HG03060 (cell line): ENCODE results near the gene CPNE8.

Source experiments
- ATAC-seq: cut with Tn5 transposase; IDR thresholded peaks from one replicate; pipeline ENCODE4 v1.9.1; 2021; ENCODE audit warnings: low read depth, moderate number of reproducible peaks; ENCODE audit not compliant: unreplicated experiment

CPNE8 gene

GRCh38 chr12:38838056-38838850, 67.1 kb downstream of the CPNE8 start:
- ATAC-seq: no peak

- ATAC-seq: no peak
Measured at GRCh38 chr12:38831715-38832114, 73.7 kb downstream of the CPNE8 start.

- ATAC-seq: no peak
Measured at GRCh38 chr12:38825006-38825405, 80.4 kb downstream of the CPNE8 start.

GRCh38 chr12:38823738-38824137, 81.7 kb downstream of the CPNE8 start:
- no peak for ATAC-seq

- no peak for ATAC-seq
Measured at GRCh38 chr12:38823314-38823713, 82.1 kb downstream of the CPNE8 start.

GRCh38 chr12:38817942-38818341, 87.4 kb downstream of the CPNE8 start:
- ATAC-seq: no peak

GRCh38 chr12:38813923-38814322, 91.5 kb downstream of the CPNE8 start:
- ATAC-seq: no peak

- no peak for ATAC-seq
Measured at GRCh38 chr12:38811814-38812356, 93.5 kb downstream of the CPNE8 start.

- ATAC-seq: no peak
Measured at GRCh38 chr12:38809832-38810231, 95.6 kb downstream of the CPNE8 start.

- no peak for ATAC-seq
Measured at GRCh38 chr12:38788106-38788505, 117.3 kb downstream of the CPNE8 start.

- ATAC-seq: no peak
Measured at GRCh38 chr12:38785381-38785780, 120.0 kb downstream of the CPNE8 start.

GRCh38 chr12:38783304-38783703, 122.1 kb downstream of the CPNE8 start:
- ATAC-seq: no peak

GRCh38 chr12:38782359-38782758, 123.0 kb downstream of the CPNE8 start:
- ATAC-seq: no peak

- no peak for ATAC-seq
Measured at GRCh38 chr12:38776647-38777046, 128.7 kb downstream of the CPNE8 start.

- peak; percentile 96 for ATAC-seq
Measured at GRCh38 chr12:38775457-38775856, 129.9 kb downstream of the CPNE8 start.

- no peak for ATAC-seq
Measured at GRCh38 chr12:38772437-38772836, 133.0 kb downstream of the CPNE8 start.

GRCh38 chr12:38771871-38772270, 133.5 kb downstream of the CPNE8 start:
- peak; percentile 49 for ATAC-seq

GRCh38 chr12:38761636-38762342, 143.6 kb downstream of the CPNE8 start:
- ATAC-seq: no peak

- no peak for ATAC-seq
Measured at GRCh38 chr12:38761111-38761510, 144.3 kb downstream of the CPNE8 start.

- ATAC-seq: no peak
Measured at GRCh38 chr12:38759621-38760020, 145.8 kb downstream of the CPNE8 start.

GRCh38 chr12:38746744-38747143, 158.6 kb downstream of the CPNE8 start:
- ATAC-seq: no peak

- no peak for ATAC-seq
Measured at GRCh38 chr12:38745601-38746000, 159.8 kb downstream of the CPNE8 start.
